SK-N-SH (cell line): ENCODE measurements around the gene CEP112. TPM values are rescaled to one million over a fixed set of nuclear protein-coding genes. Genes with fewer than 3 reads are reported as not detected.

Experiments used
- CTCF ChIA-PET: fragments of 300-600, 350-600 bp; formaldehyde crosslinking; extraction: SDS; loops from one replicate; lab custom pipeline; 2021; lab: Yijun Ruan, JAX
- POLR2A ChIA-PET: fragments of 350-600 bp; sonication (Branson Sonifier 250); formaldehyde crosslinking; extraction: SDS; loops from one replicate; lab custom pipeline; 2020; ENCODE audit warnings: antibody characterized with exemption, inconsistent platforms; lab: Yijun Ruan, JAX
- DNase-seq: peaks from one replicate; pipeline ENCODE4 v3.0.0; 2012
- H2AFZ ChIP-seq: fragments of 200-600 bp; sonication (generic); 2 replicates; pipeline ENCODE4 v1.8.1; 2016; ENCODE audit warnings: antibody characterized with exemption, mild to moderate bottlenecking, low read depth
- H3F3A ChIP-seq: fragments of 200-600 bp; sonication (generic); replicated peaks from 2 replicates; pipeline ENCODE3; 2016; ENCODE audit warnings: antibody characterized with exemption, mild to moderate bottlenecking; ENCODE audit not compliant: insufficient read depth
- H3K27ac ChIP-seq, 2 experiments: fragments of 200-500 bp in 1 of 2; fragments of 200-600 bp in 1 of 2; sonication (Bioruptor generic) in 1 of 2; sonication (generic), shearing (Covaris generic) in 1 of 2; 2 replicates each; pipeline versions ENCODE4 v1.5.1 to v1.6.1; 2014 to 2016; ENCODE audit warnings: low read depth in 2 of 2, inconsistent platforms in 1 of 2, low read length in 1 of 2, mild to moderate bottlenecking in 1 of 2, mixed read lengths in 1 of 2
- H3K27me3 ChIP-seq: fragments of 200-600 bp; sonication (generic), shearing (Covaris generic); 2 replicates; pipeline ENCODE4 v1.6.1; 2016; ENCODE audit warnings: mixed run types; ENCODE audit not compliant: insufficient read depth
- H3K36me3 ChIP-seq, 2 experiments: fragments of 200-500 bp in 1 of 2; fragments of 200-600 bp in 1 of 2; sonication (Bioruptor generic) in 1 of 2; sonication (generic) in 1 of 2; replicated peaks in 1 of 2; 2 replicates each; pipeline versions ENCODE3 to v1.5.1; 2014 to 2016; ENCODE audit warnings: low read length in 1 of 2, mild to moderate bottlenecking in 1 of 2; ENCODE audit not compliant: insufficient read depth in 2 of 2, control insufficient read depth in 1 of 2
- H3K4me1 ChIP-seq, 2 experiments: fragments of 200-500 bp in 1 of 2; fragments of 200-600 bp in 1 of 2; sonication (Bioruptor generic) in 1 of 2; sonication (generic), shearing (Covaris generic) in 1 of 2; 2 replicates each; pipeline versions ENCODE4 v1.5.1 to v1.6.1; 2014 to 2016; ENCODE audit warnings: low read depth in 1 of 2, low read length in 1 of 2, mixed run types in 1 of 2; ENCODE audit not compliant: insufficient read depth in 2 of 2, control insufficient read depth in 1 of 2
- H3K4me2 ChIP-seq: fragments of 200-600 bp; sonication (generic), shearing (Covaris generic); 2 replicates; pipeline ENCODE4 v1.6.1; 2017; ENCODE audit warnings: mixed run types
- H3K4me3 ChIP-seq, 2 experiments: fragments of 200-500 bp in 1 of 2; fragments of 200-600 bp in 1 of 2; sonication (Bioruptor generic) in 1 of 2; sonication (generic), shearing (Covaris generic) in 1 of 2; 2 replicates each; pipeline versions ENCODE4 v1.5.1 to v1.8.1; 2014 to 2016; ENCODE audit warnings: low read depth in 2 of 2, inconsistent platforms in 1 of 2, low read length in 1 of 2, mild to moderate bottlenecking in 1 of 2, mixed read lengths in 1 of 2, moderate library complexity in 1 of 2
- H3K79me2 ChIP-seq: fragments of 200-600 bp; sonication (generic); 2 replicates; pipeline ENCODE4 v1.8.1; 2017; ENCODE audit warnings: mild to moderate bottlenecking; ENCODE audit not compliant: insufficient read depth
- H3K9ac ChIP-seq: fragments of 200-600 bp; sonication (generic); 2 replicates; pipeline ENCODE4 v1.6.1; 2017; ENCODE audit warnings: mixed run types
- H3K9me2 ChIP-seq: fragments of 200-600 bp; sonication (generic); 2 replicates; pipeline ENCODE4 v1.6.1; 2017; ENCODE audit warnings: mixed run types
- H3K9me3 ChIP-seq: fragments of 200-600 bp; sonication (generic); 2 replicates; pipeline ENCODE4 v1.6.1; 2017; ENCODE audit warnings: mixed run types, mild to moderate bottlenecking, moderate library complexity
- H4K20me1 ChIP-seq: fragments of 200-600 bp; sonication (generic); 2 replicates; pipeline ENCODE4 v1.6.1; 2017; ENCODE audit warnings: mild to moderate bottlenecking, mixed run types; ENCODE audit not compliant: insufficient read depth
- CTCF ChIP-seq: fragments of 200-600 bp; sonication (generic); IDR thresholded peaks from 2 replicates; pipeline ENCODE4 v1.6.1; 2017; ENCODE audit warnings: antibody characterized with exemption, mild to moderate bottlenecking, moderate library complexity
- EP300 ChIP-seq, 2 experiments: IDR thresholded peaks; 2 replicates each; pipeline versions ENCODE4 v1.4.0 to v1.6.1; 2012; ENCODE audit warnings: borderline replicate concordance in 1 of 2, low read depth in 1 of 2, low read length in 1 of 2
- FOXM1 ChIP-seq: IDR thresholded peaks from 2 replicates; pipeline ENCODE4 v1.4.0; 2012; ENCODE audit warnings: low read depth, mild to moderate bottlenecking
- GABPA ChIP-seq: IDR thresholded peaks from 2 replicates; pipeline ENCODE4 v1.4.0; 2012; ENCODE audit warnings: low read depth, mild to moderate bottlenecking
- GATA2 ChIP-seq: sonication (generic); formaldehyde crosslinking; IDR thresholded peaks from 2 replicates; pipeline ENCODE4 v1.5.0; 2020; ENCODE audit warnings: mild to moderate bottlenecking, missing genetic modification reagents
- IRF3 ChIP-seq: fragments of 150-350 bp; IDR thresholded peaks from 2 replicates; pipeline ENCODE4 v1.6.1; 2016; ENCODE audit warnings: mild to moderate bottlenecking, low read depth, low read length
- MEF2A ChIP-seq: IDR thresholded peaks from 2 replicates; pipeline ENCODE4 v1.4.0; 2012; ENCODE audit warnings: low read depth, borderline replicate concordance
- NFIC ChIP-seq: IDR thresholded peaks from 2 replicates; pipeline ENCODE4 v1.4.0; 2012; ENCODE audit warnings: borderline replicate concordance
- NRF1 ChIP-seq: IDR thresholded peaks from 2 replicates; pipeline ENCODE4 v1.6.1; 2012; ENCODE audit warnings: low read depth, mild to moderate bottlenecking, low read length
- PBX3 ChIP-seq: IDR thresholded peaks from 2 replicates; pipeline ENCODE4; 2012
- POLR2AphosphoS5 ChIP-seq: IDR thresholded peaks from 2 replicates; pipeline ENCODE4 v1.6.1; 2012; ENCODE audit warnings: low read depth, low read length
- RAD21 ChIP-seq: IDR thresholded peaks from 2 replicates; pipeline ENCODE4 v1.6.1; 2012; ENCODE audit warnings: mild to moderate bottlenecking, low read length
- REST ChIP-seq: IDR thresholded peaks from 2 replicates; pipeline ENCODE4 v1.6.1; 2012; ENCODE audit warnings: mild to moderate bottlenecking, low read depth, low read length, moderate library complexity
- TAF1 ChIP-seq: IDR thresholded peaks from 2 replicates; pipeline ENCODE4 v1.6.1; 2012; ENCODE audit warnings: low read depth, mild to moderate bottlenecking, low read length, moderate library complexity, borderline replicate concordance
- TEAD4 ChIP-seq: IDR thresholded peaks from 2 replicates; pipeline ENCODE4 v1.4.0; 2012; ENCODE audit warnings: mild to moderate bottlenecking, borderline replicate concordance; ENCODE audit not compliant: insufficient read depth
- USF2 ChIP-seq: fragments of 150-350 bp; IDR thresholded peaks from 2 replicates; pipeline ENCODE4 v1.6.1; 2017; ENCODE audit warnings: antibody characterized with exemption, low read length, low read depth, borderline replicate concordance
- WGBS: methylation state at CpG from one replicate; pipeline ENCODE4 v1.1.6; 2017; ENCODE audit warnings: low lambda C conversion rate; 5-methylcytosine and 5-hydroxymethylcytosine counted together
- polyA plus RNA-seq, 3 experiments: library from polyadenylated mRNA; depleted of rRNA; stranded (reverse); fragments of >200 nt; gene quantifications; 2 replicates each; pipeline ENCODE4 v1.2.3, GENCODE V29; 2012

CEP112 gene
- polyA plus RNA-seq, 1 of the 3 experiments (the other 2 are of a cell fraction), result 7.9 TPM

GRCh38 chr17:65967372-65967771 lies 224.6 kb downstream of the CEP112 start:
- Histone ChIP-seq H3K79me2 (no peaks in the 10 kb centered on the region), H3K36me3 (no peaks in the 10 kb centered on the region), H3K4me2 (no peak overlapping the region), H3K27ac (no peak overlapping the region), H3F3A (peaks cover 31% of the 10 kb centered on the region), H3K27me3 (no peaks in the 10 kb centered on the region), H2AFZ (no peak overlapping the region), H3K9me2 (no peaks in the 10 kb centered on the region), H3K9ac (no peak overlapping the region)
- DNase-seq, result no peak
- POLR2A ChIA-PET, result no interaction called here
- CTCF ChIA-PET, result interaction anchor here (0.6 to 1.8 kb wide), 2 partner anchors 20 to 26 kb away, joined by 3 to 6 read pairs; no protein-coding TSS in a partner anchor
- TF ChIP-seq IRF3, result no peak
- TF ChIP-seq MEF2A, result no peak
- TF ChIP-seq TEAD4, result no peak
- TF ChIP-seq NRF1, result no peak
- TF ChIP-seq POLR2AphosphoS5, result no peak
- TF ChIP-seq, all 33 proteins: peak for 0
- no peak overlapping the region for H3K4me3 ChIP-seq
- no peaks in the 10 kb centered on the region for H4K20me1 ChIP-seq
- 94% methylated on average over 2 of the region's 2 CpGs for WGBS
- H3K9me3 ChIP-seq, result peaks cover 4% of the 10 kb centered on the region; the same call in 1 of the 2 replicates
- H3K4me1 ChIP-seq, result peaks cover 0 to 2% of the 10 kb centered on the region in 2 experiments; a peak in 1 of 4 replicates

- Histone ChIP-seq H3K9me3 (peaks cover 1% of the 10 kb centered on the region; the same call in 1 of the 2 replicates), H3K27me3 (no peaks in the 10 kb centered on the region), H3K9me2 (no peaks in the 10 kb centered on the region), H2AFZ (no peak overlapping the region), H3K4me1 (peaks cover 0 to 2% of the 10 kb centered on the region in 2 experiments; a peak in 1 of 4 replicates), H3K79me2 (no peaks in the 10 kb centered on the region), H3K4me2 (no peak overlapping the region), H3K9ac (no peak overlapping the region), H3F3A (peaks cover 23% of the 10 kb centered on the region), H3K36me3 (no peaks in the 10 kb centered on the region), H3K4me3 (no peak overlapping the region), H4K20me1 (no peaks in the 10 kb centered on the region), H3K27ac (no peak overlapping the region)
- ChIA-PET CTCF (interaction anchor here (0.6 to 1.8 kb wide), 5 partner anchors 10 to 637 kb away, joined by 3 to 6 read pairs (median 3); no protein-coding TSS in a partner anchor), POLR2A (no interaction called here)
- 89% methylated on average over 2 of the region's 2 CpGs for WGBS
- no peak for DNase-seq
- TF ChIP-seq GATA2 (CRISPR knock-in tag) (no peak), PBX3 (no peak), IRF3 (no peak), GABPA (no peak), NFIC (no peak), EP300 (IDR thresholded peaks at IDR 0.05; ENCODE audit: borderline replicate concordance in 1 of 2, low read depth in 1 of 2, low read length in 1 of 2) (no peak), CTCF (no peak), FOXM1 (no peak), USF2 (no peak), REST (no peak), RAD21 (no peak), NRF1 (no peak), TAF1 (no peak)
Observed at GRCh38 chr17:65966072-65966695, 225.7 kb downstream of the CEP112 start.
